GM10847 (cell line): Measurements from ENCODE around the gene NOSTRIN.

Experiments
- POLR2A ChIP-seq: IDR thresholded peaks from 2 replicates; pipeline ENCODE4 v1.6.1; 2011; ENCODE audit not compliant: insufficient read length; ENCODE audit errors: extremely low read depth

NOSTRIN gene

GRCh38 chr2:168802859-168803725, 655 bp downstream of the NOSTRIN start:
- no peak for TF ChIP-seq POLR2A

- TF ChIP-seq POLR2A = no peak
Observed at GRCh38 chr2:168804214-168804613, 1.8 kb downstream of the NOSTRIN start.

- TF ChIP-seq POLR2A = no peak
Observed at GRCh38 chr2:168805615-168806014, 3.2 kb downstream of the NOSTRIN start.

- TF ChIP-seq POLR2A = no peak
Observed at GRCh38 chr2:168809537-168809936, 7.1 kb downstream of the NOSTRIN start.

GRCh38 chr2:168810235-168810634, 7.8 kb downstream of the NOSTRIN start:
- TF ChIP-seq POLR2A = no peak

- TF ChIP-seq POLR2A = no peak
Observed at GRCh38 chr2:168811696-168812095, 9.3 kb downstream of the NOSTRIN start.

- no peak for TF ChIP-seq POLR2A
Observed at GRCh38 chr2:168814046-168814445, 11.6 kb downstream of the NOSTRIN start.

GRCh38 chr2:168814939-168815907, 12.8 kb downstream of the NOSTRIN start:
- no peak for TF ChIP-seq POLR2A

- TF ChIP-seq POLR2A = no peak
Observed at GRCh38 chr2:168816369-168816768, 13.9 kb downstream of the NOSTRIN start.

- TF ChIP-seq POLR2A = no peak
Observed at GRCh38 chr2:168819050-168819715, 16.7 kb downstream of the NOSTRIN start.

- no peak for TF ChIP-seq POLR2A
Observed at GRCh38 chr2:168819829-168820489, 17.5 kb downstream of the NOSTRIN start.

- TF ChIP-seq POLR2A = no peak
Observed at GRCh38 chr2:168821577-168821976, 19.1 kb downstream of the NOSTRIN start.

- no peak for TF ChIP-seq POLR2A
Observed at GRCh38 chr2:168821992-168822391, 19.6 kb downstream of the NOSTRIN start.

GRCh38 chr2:168825126-168825525, 22.7 kb downstream of the NOSTRIN start:
- TF ChIP-seq POLR2A = no peak

- TF ChIP-seq POLR2A = no peak
Observed at GRCh38 chr2:168830958-168831357, 28.5 kb downstream of the NOSTRIN start.
